Panc1 (cell line): ENCODE data around the gene MEIS1. TPM values are rescaled to one million over a fixed set of nuclear protein-coding genes. Genes with fewer than 3 reads are reported as not detected.

ENCODE experiments used
- ATAC-seq: fragments of 200-7000 bp; cut with Tn5 transposase; 2 replicates; pipeline ENCODE4 v1.9.1; 2020; ENCODE audit warnings: mild to moderate bottlenecking, moderate library complexity
- BruUV-seq: library from RNA; stranded (reverse); fragments of 400-500 nt; replicated peaks from 2 replicates; lab custom pipeline; 2021; lab: Mats Ljungman, UMichigan
- CTCF ChIA-PET: fragments of 300-600 bp; sonication (Branson Sonifier 250); formaldehyde crosslinking; loops from one replicate; lab custom pipeline; 2022; ENCODE audit warnings: antibody characterized with exemption; lab: Charles Lee
- POLR2A ChIA-PET: fragments of 300-600 bp; sonication (Branson Sonifier 250); formaldehyde crosslinking; loops from one replicate; lab custom pipeline; 2022; ENCODE audit warnings: antibody characterized with exemption; lab: Charles Lee
- DNase-seq: peaks from one replicate; pipeline ENCODE4 v3.0.0-alpha.2; 2010; ENCODE audit warnings: low read depth, low spot score
- H3K27ac ChIP-seq: 2 replicates; pipeline ENCODE4 v1.5.1; 2011; ENCODE audit warnings: mild to moderate bottlenecking, low read length, inconsistent platforms
- H3K27me3 ChIP-seq: fragments of 200-500 bp; sonication (Bioruptor generic); 2 replicates; pipeline ENCODE4 v1.6.0; 2014; ENCODE audit warnings: low read length, inconsistent platforms; ENCODE audit not compliant: control insufficient read depth, insufficient read depth
- H3K36me3 ChIP-seq: fragments of 200-500 bp; sonication (Bioruptor generic); 2 replicates; pipeline ENCODE4 v1.5.1; 2014; ENCODE audit warnings: inconsistent platforms, mild to moderate bottlenecking, low read length, moderate library complexity; ENCODE audit not compliant: control insufficient read depth, insufficient read depth
- H3K4me1 ChIP-seq: 2 replicates; pipeline ENCODE4 v1.5.1; 2011; ENCODE audit warnings: inconsistent platforms, mild to moderate bottlenecking, low read length, moderate library complexity; ENCODE audit not compliant: control insufficient read depth, insufficient read depth
- H3K4me3 ChIP-seq, 2 experiments: 2 replicates each; pipeline ENCODE4 v1.5.1; 2011 to 2012; ENCODE audit warnings: low read depth in 2 of 2, low read length in 2 of 2, mild to moderate bottlenecking in 2 of 2, inconsistent platforms in 1 of 2, moderate library complexity in 1 of 2
- H3K9me3 ChIP-seq: fragments of 200-500 bp; sonication (Bioruptor generic); 2 replicates; pipeline ENCODE4 v1.5.1; 2014; ENCODE audit warnings: low read depth, mild to moderate bottlenecking, inconsistent platforms, low read length, moderate library complexity; ENCODE audit not compliant: control insufficient read depth, insufficient read depth
- POLR2AphosphoS5 ChIP-seq: IDR thresholded peaks from 2 replicates; pipeline ENCODE4 v1.6.1; 2012; ENCODE audit warnings: mild to moderate bottlenecking, low read depth, low read length, moderate library complexity
- SIN3A ChIP-seq: IDR thresholded peaks from 2 replicates; pipeline ENCODE4 v1.6.1; 2012; ENCODE audit warnings: low read depth, mild to moderate bottlenecking, low read length, moderate library complexity, borderline replicate concordance; ENCODE audit not compliant: insufficient read depth
- TCF7L2 ChIP-seq: IDR thresholded peaks from 2 replicates; pipeline ENCODE4 v1.6.1; 2011; ENCODE audit warnings: mild to moderate bottlenecking, low read depth, low read length, inconsistent platforms
- in situ Hi-C: cut with HindIII; loops from 2 replicates; pipeline ENCODE4 v1.10.0; 2016; ENCODE audit warnings: low sequenced_read_pairs, low pct_unique_long_range_greater_than_20kb
- intact Hi-C: fragments of 100-400 bp; cut with micrococcal nuclease; formaldehyde crosslinking; loops from one replicate; pipeline ENCODE4 v1.10.0; 2022; ENCODE audit not compliant: unreplicated experiment
- total RNA-seq: library from RNA; stranded (reverse); gene quantifications from one replicate; pipeline ENCODE4 v1.2.1, GENCODE V29; 2021; ENCODE audit not compliant: unreplicated experiment
- TF ChIP-seq, protein P1 (sequence below), 2 experiments: IDR thresholded peaks; 2 replicates each; pipeline ENCODE4 v1.6.1; 2011 to 2012; ENCODE audit warnings: low read depth in 2 of 2, control low read depth in 1 of 2, low read length in 1 of 2, mild to moderate bottlenecking in 1 of 2, moderate library complexity in 1 of 2; ENCODE audit not compliant: insufficient read depth in 1 of 2
- TF ChIP-seq, protein P2 (sequence below): fragments of 450-650 bp; IDR thresholded peaks from 2 replicates; pipeline ENCODE4 v1.5.1; 2017; ENCODE audit warnings: mild to moderate bottlenecking

MEIS1 gene
- total RNA-seq, 1 experiment from 2014 or later: 2.0 TPM

DNA sequence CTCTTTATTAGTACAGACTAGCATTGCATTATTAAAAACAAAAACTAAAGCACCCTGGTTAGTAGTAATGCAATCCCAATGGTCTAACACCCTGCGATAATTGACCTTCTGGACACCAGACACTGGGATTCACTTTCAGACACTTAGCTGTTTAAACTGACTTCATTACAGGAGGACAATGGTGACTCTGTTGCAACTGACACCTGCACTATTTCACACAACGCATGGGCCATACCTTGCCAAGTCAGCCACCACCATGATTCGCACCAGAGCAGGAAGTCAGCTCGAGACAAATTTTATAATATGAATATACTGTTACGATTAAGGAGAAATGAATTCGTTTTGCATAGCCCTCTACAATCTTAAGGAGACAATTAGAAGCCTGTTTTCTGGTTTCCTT is 150.7 kb downstream of the MEIS1 start:
- H3K4me1 ChIP-seq: no peaks in the 10 kb centered on the region
- ChIA-PET POLR2A (no interaction called here), CTCF (no interaction called here)
- intact Hi-C loops (no loop called here), in situ Hi-C loops (no loop called here)
- H3K27ac ChIP-seq: no peak overlapping the region
- no peak overlapping the region for H3K4me3 ChIP-seq
- H3K9me3 ChIP-seq: no peaks in the 10 kb centered on the region
- ATAC-seq (no peak), DNase-seq (no peak)
- TF ChIP-seq POLR2AphosphoS5 (no peak), TCF7L2 (no peak), SIN3A (no peak)
- TF ChIP-seq, protein P1, sequence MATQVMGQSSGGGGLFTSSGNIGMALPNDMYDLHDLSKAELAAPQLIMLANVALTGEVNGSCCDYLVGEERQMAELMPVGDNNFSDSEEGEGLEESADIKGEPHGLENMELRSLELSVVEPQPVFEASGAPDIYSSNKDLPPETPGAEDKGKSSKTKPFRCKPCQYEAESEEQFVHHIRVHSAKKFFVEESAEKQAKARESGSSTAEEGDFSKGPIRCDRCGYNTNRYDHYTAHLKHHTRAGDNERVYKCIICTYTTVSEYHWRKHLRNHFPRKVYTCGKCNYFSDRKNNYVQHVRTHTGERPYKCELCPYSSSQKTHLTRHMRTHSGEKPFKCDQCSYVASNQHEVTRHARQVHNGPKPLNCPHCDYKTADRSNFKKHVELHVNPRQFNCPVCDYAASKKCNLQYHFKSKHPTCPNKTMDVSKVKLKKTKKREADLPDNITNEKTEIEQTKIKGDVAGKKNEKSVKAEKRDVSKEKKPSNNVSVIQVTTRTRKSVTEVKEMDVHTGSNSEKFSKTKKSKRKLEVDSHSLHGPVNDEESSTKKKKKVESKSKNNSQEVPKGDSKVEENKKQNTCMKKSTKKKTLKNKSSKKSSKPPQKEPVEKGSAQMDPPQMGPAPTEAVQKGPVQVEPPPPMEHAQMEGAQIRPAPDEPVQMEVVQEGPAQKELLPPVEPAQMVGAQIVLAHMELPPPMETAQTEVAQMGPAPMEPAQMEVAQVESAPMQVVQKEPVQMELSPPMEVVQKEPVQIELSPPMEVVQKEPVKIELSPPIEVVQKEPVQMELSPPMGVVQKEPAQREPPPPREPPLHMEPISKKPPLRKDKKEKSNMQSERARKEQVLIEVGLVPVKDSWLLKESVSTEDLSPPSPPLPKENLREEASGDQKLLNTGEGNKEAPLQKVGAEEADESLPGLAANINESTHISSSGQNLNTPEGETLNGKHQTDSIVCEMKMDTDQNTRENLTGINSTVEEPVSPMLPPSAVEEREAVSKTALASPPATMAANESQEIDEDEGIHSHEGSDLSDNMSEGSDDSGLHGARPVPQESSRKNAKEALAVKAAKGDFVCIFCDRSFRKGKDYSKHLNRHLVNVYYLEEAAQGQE (IDR thresholded peaks at IDR 0.05; ENCODE audit: insufficient read depth in 1 of 2, low read depth in 2 of 2, low read length in 1 of 2): no peak
- TF ChIP-seq, protein P2, sequence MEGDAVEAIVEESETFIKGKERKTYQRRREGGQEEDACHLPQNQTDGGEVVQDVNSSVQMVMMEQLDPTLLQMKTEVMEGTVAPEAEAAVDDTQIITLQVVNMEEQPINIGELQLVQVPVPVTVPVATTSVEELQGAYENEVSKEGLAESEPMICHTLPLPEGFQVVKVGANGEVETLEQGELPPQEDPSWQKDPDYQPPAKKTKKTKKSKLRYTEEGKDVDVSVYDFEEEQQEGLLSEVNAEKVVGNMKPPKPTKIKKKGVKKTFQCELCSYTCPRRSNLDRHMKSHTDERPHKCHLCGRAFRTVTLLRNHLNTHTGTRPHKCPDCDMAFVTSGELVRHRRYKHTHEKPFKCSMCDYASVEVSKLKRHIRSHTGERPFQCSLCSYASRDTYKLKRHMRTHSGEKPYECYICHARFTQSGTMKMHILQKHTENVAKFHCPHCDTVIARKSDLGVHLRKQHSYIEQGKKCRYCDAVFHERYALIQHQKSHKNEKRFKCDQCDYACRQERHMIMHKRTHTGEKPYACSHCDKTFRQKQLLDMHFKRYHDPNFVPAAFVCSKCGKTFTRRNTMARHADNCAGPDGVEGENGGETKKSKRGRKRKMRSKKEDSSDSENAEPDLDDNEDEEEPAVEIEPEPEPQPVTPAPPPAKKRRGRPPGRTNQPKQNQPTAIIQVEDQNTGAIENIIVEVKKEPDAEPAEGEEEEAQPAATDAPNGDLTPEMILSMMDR: no peak
- BruUV-seq: no TSS peak
- H3K27me3 ChIP-seq: peaks cover 28% of the 10 kb centered on the region
- no peaks in the 10 kb centered on the region; the same call in 1 of the 2 replicates for H3K36me3 ChIP-seq

DNA sequence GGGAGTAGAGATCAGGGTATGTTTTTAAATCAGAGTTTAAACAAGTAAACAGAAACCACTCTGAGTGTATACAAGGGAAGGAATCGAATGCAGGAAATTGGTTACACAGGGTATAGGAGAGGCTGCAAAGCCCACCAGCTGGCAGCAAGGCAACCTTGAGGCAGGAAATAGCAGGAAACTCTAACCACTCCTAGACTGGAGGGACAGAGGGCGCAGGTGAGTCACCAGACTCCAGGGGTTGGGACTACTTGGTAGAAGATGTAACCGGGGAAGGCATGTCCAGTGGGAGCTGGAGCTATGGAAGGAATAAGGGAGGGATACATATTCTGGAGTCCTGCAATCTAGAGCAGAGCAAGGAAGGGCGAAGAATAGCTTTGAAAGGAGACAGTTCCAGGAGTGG is 152.3 kb downstream of the MEIS1 start:
- Histone ChIP-seq H3K27me3 (peaks cover 20% of the 10 kb centered on the region), H3K36me3 (no peaks in the 10 kb centered on the region; the same call in 1 of the 2 replicates), H3K27ac (no peak overlapping the region), H3K4me3 (no peak overlapping the region), H3K4me1 (no peaks in the 10 kb centered on the region), H3K9me3 (no peaks in the 10 kb centered on the region)
- in situ Hi-C loops: no loop called here
- ChIA-PET POLR2A (no interaction called here), CTCF (no interaction called here)
- no TSS peak for BruUV-seq
- DNase-seq: no peak
- intact Hi-C loops: no loop called here
- no peak for TF ChIP-seq SIN3A
- TF ChIP-seq, protein P1 (IDR thresholded peaks at IDR 0.05; ENCODE audit: insufficient read depth in 1 of 2, low read depth in 2 of 2, low read length in 1 of 2): no peak
- no peak for TF ChIP-seq POLR2AphosphoS5
- TF ChIP-seq, protein P2: peak; percentile 34
- TF ChIP-seq TCF7L2: no peak
- ATAC-seq: 0 out of 2 replicates have a peak, but pooled peaks have one; percentile 34
